Keratinocyte (primary cell): ENCODE measurements around the gene CDADC1. TPM values are rescaled to one million over a fixed set of nuclear protein-coding genes. Genes with fewer than 3 reads are reported as not detected.

Experiments used
- DNase-seq: peaks from one replicate; pipeline ENCODE4 v3.0.0-alpha.2; 2011; ENCODE audit warnings: low read depth, missing footprints, low spot score
- FAIRE-seq: peaks from 2 replicates; lab custom pipeline; 2011; peaks lifted over from hg19 to GRCh38; lab: Jason Lieb, UNC
- H2AFZ ChIP-seq: 2 replicates; pipeline ENCODE4 v1.6.0; 2012; ENCODE audit warnings: low read length, control low read depth, inconsistent platforms; ENCODE audit not compliant: control insufficient read depth
- H3K27ac ChIP-seq: 2 replicates; pipeline ENCODE4 v1.5.1; 2011; ENCODE audit warnings: low read length; ENCODE audit not compliant: control insufficient read depth, insufficient read depth
- H3K27me3 ChIP-seq: 3 replicates; pipeline ENCODE4 v1.6.0; 2011; ENCODE audit warnings: low read length; ENCODE audit not compliant: control insufficient read depth, insufficient read depth; ENCODE audit errors: extremely low read depth
- H3K36me3 ChIP-seq, 2 experiments: 2 replicates in 1 of 2; 3 replicates in 1 of 2; pipeline ENCODE4 v1.5.1; 2011; ENCODE audit warnings: low read length in 2 of 2, mild to moderate bottlenecking in 1 of 2; ENCODE audit not compliant: control insufficient read depth in 2 of 2, insufficient read depth in 2 of 2; ENCODE audit errors: extremely low read depth in 1 of 2
- H3K4me1 ChIP-seq: 3 replicates; pipeline ENCODE4 v1.5.1; 2011; ENCODE audit warnings: low read length; ENCODE audit not compliant: control insufficient read depth, insufficient read depth; ENCODE audit errors: extremely low read depth
- H3K4me2 ChIP-seq: 3 replicates; pipeline ENCODE4 v1.6.0; 2011; ENCODE audit warnings: low read depth, low read length; ENCODE audit not compliant: control insufficient read depth, insufficient read depth; ENCODE audit errors: extremely low read depth
- H3K4me3 ChIP-seq, 3 experiments: fragments of 200-600 bp in 1 of 3; sonication (generic) in 1 of 3; 2 replicates in 2 of 3; 3 replicates in 1 of 3; pipeline ENCODE4 v1.5.1; 2011 to 2016; ENCODE audit warnings: low read length in 3 of 3, mild to moderate bottlenecking in 3 of 3, control low read depth in 2 of 3, inconsistent platforms in 1 of 3, low read depth in 1 of 3, mixed read lengths in 1 of 3, mixed run types in 1 of 3, moderate library complexity in 1 of 3; ENCODE audit not compliant: control insufficient read depth in 2 of 3, insufficient read depth in 2 of 3; ENCODE audit errors: extremely low read depth in 1 of 3
- H3K79me2 ChIP-seq: 2 replicates; pipeline ENCODE4 v1.6.0; 2012; ENCODE audit warnings: low read length; ENCODE audit not compliant: control insufficient read depth, insufficient read depth
- H3K9ac ChIP-seq: 3 replicates; pipeline ENCODE4 v1.6.0; 2011; ENCODE audit warnings: low read length; ENCODE audit not compliant: control insufficient read depth, insufficient read depth; ENCODE audit errors: extremely low read depth
- H3K9me1 ChIP-seq: 3 replicates; pipeline ENCODE4 v1.6.0; 2011; ENCODE audit warnings: low read length; ENCODE audit not compliant: control insufficient read depth, insufficient read depth; ENCODE audit errors: extremely low read depth
- H3K9me3 ChIP-seq: 2 replicates; pipeline ENCODE4 v1.5.1; 2012; ENCODE audit warnings: low read depth, low read length; ENCODE audit not compliant: control insufficient read depth
- H4K20me1 ChIP-seq: 3 replicates; pipeline ENCODE4 v1.6.0; 2011; ENCODE audit warnings: low read length; ENCODE audit not compliant: control insufficient read depth, insufficient read depth; ENCODE audit errors: extremely low read depth
- CTCF ChIP-seq, 3 experiments: IDR thresholded peaks in 1 of 3; conservative IDR thresholded peaks in 1 of 3; optimal IDR thresholded peaks in 1 of 3; 2 replicates in 2 of 3; 3 replicates in 1 of 3; pipeline versions ENCODE3 to v1.5.1; 2011; ENCODE audit warnings: low read length in 3 of 3, mild to moderate bottlenecking in 3 of 3, moderate library complexity in 2 of 3, control low read depth in 1 of 3, inconsistent platforms in 1 of 3; ENCODE audit not compliant: insufficient read depth in 2 of 3; ENCODE audit errors: extremely low read depth in 1 of 3
- EZH2 ChIP-seq: IDR thresholded peaks from one replicate; pipeline ENCODE4 v1.6.1; 2012; ENCODE audit warnings: inconsistent platforms, mild to moderate bottlenecking, low read length, moderate library complexity
- dilution Hi-C: fragments of 300-500 bp; cut with MboI; formaldehyde crosslinking; loops from one replicate; pipeline ENCODE4 v1.7.0; 2020; ENCODE audit warnings: low sequenced_read_pairs; ENCODE audit not compliant: extremely low pct_ligation_motif_present
- polyA plus RNA-seq, 5 experiments: library from polyadenylated mRNA; depleted of rRNA in 3 of 5; stranded (reverse) in 3 of 5; stranded (forward) in 1 of 5; unstranded in 1 of 5; fragments of >200 nt; gene quantifications; 1 replicate in 1 of 5; 2 replicates in 3 of 5; 3 replicates in 1 of 5; pipeline versions ENCODE4 v1.2.1 to v1.2.3, GENCODE V29; 2011 to 2012; ENCODE audit warnings: missing spikeins in 2 of 5, low read depth in 1 of 5, low replicate concordance in 1 of 5

CDADC1 gene
- polyA plus RNA-seq, 1 donor (not counting 4 experiments of a cell fraction or from before 2014, with no cell fraction given): 3.8 TPM

- DNase-seq (no peak), FAIRE-seq (peak; percentile 59)
- Histone ChIP-seq H2AFZ (peak overlapping the region; percentile 100), H3K4me2 (peak overlapping the region; percentile 97), H3K36me3 (peaks cover 0 to 2% of the 10 kb centered on the region in 2 experiments), H3K9me3 (no peaks in the 10 kb centered on the region), H3K4me3 (peak overlapping the region; percentile 72 to 95 (median 76)), H3K27me3 (peaks cover 3% of the 10 kb centered on the region), H3K4me1 (peaks cover 3% of the 10 kb centered on the region), H3K79me2 (peaks cover 10% of the 10 kb centered on the region), H3K27ac (peak overlapping the region; percentile 90), H4K20me1 (no peaks in the 10 kb centered on the region), H3K9ac (peak overlapping the region; percentile 97), H3K9me1 (no peaks in the 10 kb centered on the region)
- dilution Hi-C loops: no loop called here
- no peak for TF ChIP-seq EZH2
- TF ChIP-seq CTCF (optimal IDR thresholded peaks at IDR 0.05 in 1 of 3, IDR thresholded peaks at IDR 0.05 in 1 of 3, conservative IDR thresholded peaks at IDR 0.05 in 1 of 3; ENCODE audit: extremely low read depth in 1 of 3, insufficient read depth in 2 of 3, low read length in 3 of 3): peak in 2 of 3 experiments; percentile 1 to 12
Measured at GRCh38 chr13:49248622-49249002, 887 bp downstream of the CDADC1 start.

GRCh38 chr13:49251326-49251725, 3.6 kb downstream of the CDADC1 start:
- H3K4me1 ChIP-seq: peaks cover 3% of the 10 kb centered on the region
- no peak overlapping the region for H2AFZ ChIP-seq
- dilution Hi-C loops: no loop called here
- H3K27ac ChIP-seq: no peak overlapping the region
- no peaks in the 10 kb centered on the region for H3K27me3 ChIP-seq
- peaks cover 4 to 7% of the 10 kb centered on the region in 2 experiments for H3K36me3 ChIP-seq
- H3K79me2 ChIP-seq: peaks cover 10% of the 10 kb centered on the region
- no peaks in the 10 kb centered on the region for H3K9me1 ChIP-seq
- H3K9me3 ChIP-seq: no peaks in the 10 kb centered on the region
- no peak overlapping the region for H3K4me3 ChIP-seq
- FAIRE-seq (no peak), DNase-seq (no peak)
- no peaks in the 10 kb centered on the region for H4K20me1 ChIP-seq
- H3K9ac ChIP-seq: no peak overlapping the region
- H3K4me2 ChIP-seq: no peak overlapping the region
- TF ChIP-seq EZH2: no peak

- DNase-seq: no peak
- dilution Hi-C loops: no loop called here
- peaks cover 6% of the 10 kb centered on the region for H3K79me2 ChIP-seq
- H4K20me1 ChIP-seq: no peaks in the 10 kb centered on the region
- H3K4me3 ChIP-seq: no peak overlapping the region
- FAIRE-seq: no peak
- no peaks in the 10 kb centered on the region for H3K27me3 ChIP-seq
- no peak overlapping the region for H3K27ac ChIP-seq
- no peaks in the 10 kb centered on the region for H3K9me3 ChIP-seq
- no peak for TF ChIP-seq EZH2
- TF ChIP-seq CTCF (optimal IDR thresholded peaks at IDR 0.05 in 1 of 3, IDR thresholded peaks at IDR 0.05 in 1 of 3, conservative IDR thresholded peaks at IDR 0.05 in 1 of 3; ENCODE audit: extremely low read depth in 1 of 3, insufficient read depth in 2 of 3, low read length in 3 of 3): no peak
- no peak overlapping the region for H3K9ac ChIP-seq
- no peak overlapping the region for H3K4me2 ChIP-seq
- no peaks in the 10 kb centered on the region for H3K9me1 ChIP-seq
- H2AFZ ChIP-seq: no peak overlapping the region
- peaks cover 4 to 7% of the 10 kb centered on the region in 2 experiments for H3K36me3 ChIP-seq
- peaks cover 3% of the 10 kb centered on the region for H3K4me1 ChIP-seq
Measured at GRCh38 chr13:49253310-49253709, 5.6 kb downstream of the CDADC1 start.
